Body of pancreas (tissue), 4 donors: Measurements from ENCODE around the gene ATP2B2. TPM values are rescaled to one million over a fixed set of nuclear protein-coding genes. Genes with fewer than 3 reads are reported as not detected.

Experiments
- ATAC-seq: fragments of 150-250 bp; one replicate; pipeline ENCODE4 v1.9.1; 2016
- DNase-seq, 4 donors: peaks; one replicate each; pipeline ENCODE4 v3.0.0-alpha.2; 2019
- H3K27ac ChIP-seq, 4 donors: fragments of 200-600 bp; sonication (generic); 1 replicate in 3 of 4; 2 replicates in 1 of 4; pipeline versions ENCODE4 v1.5.1 to v1.6.1; 2016 to 2019; ENCODE audit warnings: mild to moderate bottlenecking in 1 of 4, mixed read lengths in 1 of 4, moderate library complexity in 1 of 4
- H3K27me3 ChIP-seq, 2 donors: fragments of 200-600 bp; sonication (generic); one replicate each; pipeline ENCODE4 v1.6.0; 2016; ENCODE audit warnings: mild to moderate bottlenecking in 1 of 2
- H3K36me3 ChIP-seq, 2 donors: fragments of 200-600 bp; sonication (generic); replicated peaks in 1 of 2; 2 replicates each; pipeline ENCODE4 v1.5.1; 2016; ENCODE audit warnings: low read depth in 2 of 2; ENCODE audit not compliant: insufficient read depth in 1 of 2
- H3K4me1 ChIP-seq: fragments of 200-600 bp; sonication (generic); one replicate; pipeline ENCODE4 v1.6.0; 2016
- H3K4me3 ChIP-seq, 2 donors: fragments of 200-600 bp; sonication (generic); 1 replicate in 1 of 2; 2 replicates in 1 of 2; pipeline ENCODE4 v1.5.1; 2016 to 2019
- H3K9me3 ChIP-seq, 3 donors: fragments of 200-600 bp; sonication (generic); 1 replicate in 2 of 3; 2 replicates in 1 of 3; pipeline ENCODE4 v1.5.1; 2016
- CTCF ChIP-seq, 7 experiments: fragments of 450-650 bp in 4 of 7; fragments of 200-600 bp in 3 of 7; sonication (generic) in 3 of 7; IDR thresholded peaks; one replicate each; pipeline ENCODE4 v1.5.1; 2016 to 2019; ENCODE audit warnings: antibody characterized with exemption in 7 of 7
- POLR2A ChIP-seq, 3 donors: fragments of 450-650 bp; IDR thresholded peaks; one replicate each; pipeline ENCODE4 v1.6.1; 2016; ENCODE audit warnings: antibody characterized with exemption in 3 of 3, mild to moderate bottlenecking in 2 of 3
- WGBS, 2 donors: methylation state at CpG; one replicate each; pipeline ENCODE4 v1.1.5; 2017; 5-methylcytosine and 5-hydroxymethylcytosine counted together
- intact Hi-C: fragments of 100-400 bp; cut with DNase I; formaldehyde crosslinking; loops from one replicate; pipeline ENCODE4 v1.15.1; 2023
- total RNA-seq, 2 donors: library from RNA; depleted of rRNA; stranded (reverse); fragments of >200 nt; gene quantifications; one replicate each; pipeline ENCODE4 v1.1.0, GENCODE V29; 2016

Gene ATP2B2
- total RNA-seq, 2 donors from 2014 or later: 0.52 TPM; not detected in 1

GRCh38 chr3:10287936-10288574 is 217.3 kb downstream of the ATP2B2 start:
- TF ChIP-seq CTCF (IDR thresholded peaks at IDR 0.05) (no peak), POLR2A (IDR thresholded peaks at IDR 0.05) (no peak)
- H3K27ac ChIP-seq: no peak overlapping the region
- ATAC-seq: no peak
- no peak for DNase-seq
- intact Hi-C loops: no loop called here
- no peaks in the 10 kb centered on the region for H3K27me3 ChIP-seq
- no peak overlapping the region for H3K4me3 ChIP-seq
- peaks cover 0 to 2% of the 10 kb centered on the region in 2 donors for H3K36me3 ChIP-seq
- H3K9me3 ChIP-seq: no peaks in the 10 kb centered on the region
- peaks cover 21% of the 10 kb centered on the region for H3K4me1 ChIP-seq
- WGBS, 2 donors: 81 to 90% methylated on average over 10 to 12 of the region's 12 CpGs

GRCh38 chr3:10286596-10287295 is 218.6 kb downstream of the ATP2B2 start:
- H3K36me3 ChIP-seq: peaks cover 0 to 4% of the 10 kb centered on the region in 2 donors
- no peaks in the 10 kb centered on the region for H3K27me3 ChIP-seq
- H3K27ac ChIP-seq: peak overlapping the region in 1 of 4 donors; percentile 58
- H3K4me3 ChIP-seq: no peak overlapping the region
- ATAC-seq (peak; percentile 27), DNase-seq (peak in 3 of 4 donors; percentile 32 to 75 (median 44))
- intact Hi-C loops: no loop called here
- peaks cover 10% of the 10 kb centered on the region for H3K4me1 ChIP-seq
- 68 to 94% methylated on average over 2 of the region's 2 CpGs for WGBS, 2 donors
- no peaks in the 10 kb centered on the region for H3K9me3 ChIP-seq
- peak in 5 of 7 experiments; percentile 9 to 57 (median 29) for TF ChIP-seq CTCF (IDR thresholded peaks at IDR 0.05)
- no peak for TF ChIP-seq POLR2A (IDR thresholded peaks at IDR 0.05)

- ATAC-seq (no peak), DNase-seq (no peak)
- H3K27ac ChIP-seq: peak overlapping the region in 1 of 4 donors; percentile 32
- H3K9me3 ChIP-seq: no peaks in the 10 kb centered on the region
- H3K4me1 ChIP-seq: peaks cover 10% of the 10 kb centered on the region
- WGBS, 2 donors: 52 to 68% methylated on average over 5 of the region's 5 CpGs
- no peak overlapping the region for H3K4me3 ChIP-seq
- peaks cover 0 to 4% of the 10 kb centered on the region in 2 donors for H3K36me3 ChIP-seq
- H3K27me3 ChIP-seq: no peaks in the 10 kb centered on the region
- TF ChIP-seq CTCF (IDR thresholded peaks at IDR 0.05): no peak
- TF ChIP-seq POLR2A (IDR thresholded peaks at IDR 0.05): no peak
- intact Hi-C loops: no loop called here
Measured at GRCh38 chr3:10286133-10286524, 219.3 kb downstream of the ATP2B2 start.

GRCh38 chr3:10285272-10286132 is 219.9 kb downstream of the ATP2B2 start:
- DNase-seq: no peak
- H3K4me1 ChIP-seq: peaks cover 10% of the 10 kb centered on the region
- no peaks in the 10 kb centered on the region for H3K9me3 ChIP-seq
- H3K4me3 ChIP-seq: no peak overlapping the region
- H3K36me3 ChIP-seq: peaks cover 2 to 5% of the 10 kb centered on the region in 2 donors
- peak overlapping the region in 1 of 4 donors; percentile 32 for H3K27ac ChIP-seq
- TF ChIP-seq CTCF (IDR thresholded peaks at IDR 0.05) (no peak), POLR2A (IDR thresholded peaks at IDR 0.05) (no peak)
- WGBS, 2 donors: 66 to 75% methylated on average over 10 to 12 of the region's 12 CpGs
- intact Hi-C loops: no loop called here
- H3K27me3 ChIP-seq: no peaks in the 10 kb centered on the region
- no peak for ATAC-seq
